ENCODE measurements around the gene CNTNAP3. TPM values are rescaled to one million over a fixed set of nuclear protein-coding genes. Genes with fewer than 3 reads are reported as not detected.
"Not testable (repeated sequence)": the region's sequence is repeated elsewhere in the genome, so short reads cannot be mapped to it uniquely, and the experiment has no call there.

Gene CNTNAP3
- total RNA-seq, 1 experiment from 2014 or later = 8.8 TPM

DNA sequence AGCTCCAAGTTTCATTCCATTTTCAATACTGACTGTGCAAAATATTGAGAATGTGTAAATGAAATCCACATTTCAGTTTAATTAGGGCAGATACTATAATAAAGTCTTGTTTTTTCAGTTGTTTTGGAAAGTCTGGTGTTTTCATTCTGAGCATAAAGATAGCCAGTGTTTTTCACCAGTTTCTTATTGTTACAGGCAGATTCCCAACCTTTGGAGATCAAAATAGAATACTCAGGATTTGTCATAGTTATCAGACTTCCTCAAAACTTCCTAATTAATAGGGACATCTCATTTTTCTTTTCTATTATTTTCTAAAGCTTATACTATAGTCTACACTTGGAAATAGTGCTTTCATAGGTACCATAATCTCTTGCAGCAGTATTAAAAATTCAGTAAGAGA is 176.2 kb downstream of the CNTNAP3 start:
- H3K9me3 ChIP-seq (ENCODE audit: control insufficient read depth, insufficient read depth, low read depth, low read length); in situ Hi-C loops (cut with HindIII; ENCODE audit: low pct_unique_long_range_greater_than_20kb, low sequenced_read_pairs); BruUV-seq (replicated peaks); H3K27ac ChIP-seq (ENCODE audit: low read length); POLR2A ChIA-PET; DNase-seq (ENCODE audit: low read depth, low spot score); intact Hi-C loops (cut with micrococcal nuclease; ENCODE audit: unreplicated experiment); H3K36me3 ChIP-seq (ENCODE audit: control insufficient read depth, insufficient read depth, low read length); H3K4me1 ChIP-seq (ENCODE audit: control insufficient read depth, insufficient read depth, low read length); H3K27me3 ChIP-seq (ENCODE audit: control insufficient read depth, insufficient read depth, low read length); H3K4me3 ChIP-seq (ENCODE audit: low read depth in 2 of 2, low read length in 2 of 2); CTCF ChIA-PET; ATAC-seq: not testable (repeated sequence)

DNA sequence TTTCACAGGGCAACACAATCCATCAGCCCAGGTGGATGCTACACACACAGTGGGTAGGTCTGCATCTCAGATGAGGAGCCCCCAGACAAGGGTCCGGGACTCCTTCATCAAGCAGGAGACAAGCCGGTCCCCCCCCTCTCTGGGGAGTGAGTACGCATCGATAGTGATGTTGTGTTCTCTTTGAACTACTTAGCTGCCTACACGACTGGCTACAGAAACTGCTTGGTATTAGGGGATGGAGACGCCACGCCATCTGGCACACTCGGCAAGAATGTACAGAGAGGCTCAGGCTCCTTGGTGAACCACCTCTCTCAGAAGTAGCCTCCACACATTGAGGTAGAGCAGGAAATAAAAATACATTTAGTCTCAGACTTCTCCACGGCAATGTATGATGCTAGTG is 179.8 kb downstream of the CNTNAP3 start:
- Histone ChIP-seq H3K9me3 (ENCODE audit: control insufficient read depth, insufficient read depth, low read depth, low read length) (no peaks in the 10 kb centered on the region), H3K36me3 (ENCODE audit: control insufficient read depth, insufficient read depth, low read length) (no peaks in the 10 kb centered on the region), H3K27me3 (ENCODE audit: control insufficient read depth, insufficient read depth, low read length) (no peaks in the 10 kb centered on the region), H3K4me1 (ENCODE audit: control insufficient read depth, insufficient read depth, low read length) (no peaks in the 10 kb centered on the region), H3K27ac (ENCODE audit: low read length) (no peak overlapping the region), H3K4me3 (ENCODE audit: low read depth in 2 of 2, low read length in 2 of 2) (no peak overlapping the region)
- CTCF ChIA-PET = no interaction called here
- no peak for DNase-seq (ENCODE audit: low read depth, low spot score)
- intact Hi-C loops (cut with micrococcal nuclease; ENCODE audit: unreplicated experiment) = no loop called here
- BruUV-seq (replicated peaks) = no TSS peak
- TF ChIP-seq TCF7L2 (IDR thresholded peaks at IDR 0.05; ENCODE audit: low read depth, low read length) (no peak), POLR2AphosphoS5 (IDR thresholded peaks at IDR 0.05; ENCODE audit: low read depth, low read length) (no peak), SIN3A (IDR thresholded peaks at IDR 0.05; ENCODE audit: borderline replicate concordance, insufficient read depth, low read depth, low read length) (no peak)
- TF ChIP-seq, protein P1, sequence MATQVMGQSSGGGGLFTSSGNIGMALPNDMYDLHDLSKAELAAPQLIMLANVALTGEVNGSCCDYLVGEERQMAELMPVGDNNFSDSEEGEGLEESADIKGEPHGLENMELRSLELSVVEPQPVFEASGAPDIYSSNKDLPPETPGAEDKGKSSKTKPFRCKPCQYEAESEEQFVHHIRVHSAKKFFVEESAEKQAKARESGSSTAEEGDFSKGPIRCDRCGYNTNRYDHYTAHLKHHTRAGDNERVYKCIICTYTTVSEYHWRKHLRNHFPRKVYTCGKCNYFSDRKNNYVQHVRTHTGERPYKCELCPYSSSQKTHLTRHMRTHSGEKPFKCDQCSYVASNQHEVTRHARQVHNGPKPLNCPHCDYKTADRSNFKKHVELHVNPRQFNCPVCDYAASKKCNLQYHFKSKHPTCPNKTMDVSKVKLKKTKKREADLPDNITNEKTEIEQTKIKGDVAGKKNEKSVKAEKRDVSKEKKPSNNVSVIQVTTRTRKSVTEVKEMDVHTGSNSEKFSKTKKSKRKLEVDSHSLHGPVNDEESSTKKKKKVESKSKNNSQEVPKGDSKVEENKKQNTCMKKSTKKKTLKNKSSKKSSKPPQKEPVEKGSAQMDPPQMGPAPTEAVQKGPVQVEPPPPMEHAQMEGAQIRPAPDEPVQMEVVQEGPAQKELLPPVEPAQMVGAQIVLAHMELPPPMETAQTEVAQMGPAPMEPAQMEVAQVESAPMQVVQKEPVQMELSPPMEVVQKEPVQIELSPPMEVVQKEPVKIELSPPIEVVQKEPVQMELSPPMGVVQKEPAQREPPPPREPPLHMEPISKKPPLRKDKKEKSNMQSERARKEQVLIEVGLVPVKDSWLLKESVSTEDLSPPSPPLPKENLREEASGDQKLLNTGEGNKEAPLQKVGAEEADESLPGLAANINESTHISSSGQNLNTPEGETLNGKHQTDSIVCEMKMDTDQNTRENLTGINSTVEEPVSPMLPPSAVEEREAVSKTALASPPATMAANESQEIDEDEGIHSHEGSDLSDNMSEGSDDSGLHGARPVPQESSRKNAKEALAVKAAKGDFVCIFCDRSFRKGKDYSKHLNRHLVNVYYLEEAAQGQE (IDR thresholded peaks at IDR 0.05; ENCODE audit: insufficient read depth in 1 of 2, low read depth in 2 of 2, low read length in 1 of 2) = no peak
- TF ChIP-seq, protein P2, sequence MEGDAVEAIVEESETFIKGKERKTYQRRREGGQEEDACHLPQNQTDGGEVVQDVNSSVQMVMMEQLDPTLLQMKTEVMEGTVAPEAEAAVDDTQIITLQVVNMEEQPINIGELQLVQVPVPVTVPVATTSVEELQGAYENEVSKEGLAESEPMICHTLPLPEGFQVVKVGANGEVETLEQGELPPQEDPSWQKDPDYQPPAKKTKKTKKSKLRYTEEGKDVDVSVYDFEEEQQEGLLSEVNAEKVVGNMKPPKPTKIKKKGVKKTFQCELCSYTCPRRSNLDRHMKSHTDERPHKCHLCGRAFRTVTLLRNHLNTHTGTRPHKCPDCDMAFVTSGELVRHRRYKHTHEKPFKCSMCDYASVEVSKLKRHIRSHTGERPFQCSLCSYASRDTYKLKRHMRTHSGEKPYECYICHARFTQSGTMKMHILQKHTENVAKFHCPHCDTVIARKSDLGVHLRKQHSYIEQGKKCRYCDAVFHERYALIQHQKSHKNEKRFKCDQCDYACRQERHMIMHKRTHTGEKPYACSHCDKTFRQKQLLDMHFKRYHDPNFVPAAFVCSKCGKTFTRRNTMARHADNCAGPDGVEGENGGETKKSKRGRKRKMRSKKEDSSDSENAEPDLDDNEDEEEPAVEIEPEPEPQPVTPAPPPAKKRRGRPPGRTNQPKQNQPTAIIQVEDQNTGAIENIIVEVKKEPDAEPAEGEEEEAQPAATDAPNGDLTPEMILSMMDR (IDR thresholded peaks at IDR 0.05) = no peak
- POLR2A ChIA-PET = no interaction called here
- in situ Hi-C loops (cut with HindIII; ENCODE audit: low pct_unique_long_range_greater_than_20kb, low sequenced_read_pairs) = no loop called here
- no peak for ATAC-seq

DNA sequence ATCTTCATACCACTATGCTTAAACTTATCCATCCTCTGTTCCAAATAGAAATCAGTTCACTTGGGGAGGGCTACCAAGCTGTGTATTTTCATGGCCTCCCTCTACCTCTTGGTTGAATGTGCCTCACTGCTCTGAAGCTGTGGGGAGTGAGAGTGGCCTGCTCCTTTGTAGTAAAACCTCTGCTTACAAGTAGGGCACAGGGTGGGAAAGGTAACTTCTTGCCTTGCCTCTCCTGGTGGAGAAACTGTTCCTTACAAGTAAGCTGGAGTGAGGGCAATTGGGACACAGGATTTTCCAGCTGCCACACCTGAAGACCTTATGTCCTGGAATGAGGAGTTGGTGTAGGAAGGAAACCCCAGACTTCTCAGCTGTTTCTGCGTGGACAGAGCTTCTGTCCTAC is 190.8 kb downstream of the CNTNAP3 start:
- DNase-seq (ENCODE audit: low read depth, low spot score); H3K4me1 ChIP-seq (ENCODE audit: control insufficient read depth, insufficient read depth, low read length); ATAC-seq; BruUV-seq (replicated peaks); H3K27me3 ChIP-seq (ENCODE audit: control insufficient read depth, insufficient read depth, low read length); POLR2A ChIA-PET; in situ Hi-C loops (cut with HindIII; ENCODE audit: low pct_unique_long_range_greater_than_20kb, low sequenced_read_pairs); CTCF ChIA-PET; H3K36me3 ChIP-seq (ENCODE audit: control insufficient read depth, insufficient read depth, low read length); H3K27ac ChIP-seq (ENCODE audit: low read length); intact Hi-C loops (cut with micrococcal nuclease; ENCODE audit: unreplicated experiment); H3K9me3 ChIP-seq (ENCODE audit: control insufficient read depth, insufficient read depth, low read depth, low read length); H3K4me3 ChIP-seq (ENCODE audit: low read depth in 2 of 2, low read length in 2 of 2): not testable (repeated sequence)

DNA sequence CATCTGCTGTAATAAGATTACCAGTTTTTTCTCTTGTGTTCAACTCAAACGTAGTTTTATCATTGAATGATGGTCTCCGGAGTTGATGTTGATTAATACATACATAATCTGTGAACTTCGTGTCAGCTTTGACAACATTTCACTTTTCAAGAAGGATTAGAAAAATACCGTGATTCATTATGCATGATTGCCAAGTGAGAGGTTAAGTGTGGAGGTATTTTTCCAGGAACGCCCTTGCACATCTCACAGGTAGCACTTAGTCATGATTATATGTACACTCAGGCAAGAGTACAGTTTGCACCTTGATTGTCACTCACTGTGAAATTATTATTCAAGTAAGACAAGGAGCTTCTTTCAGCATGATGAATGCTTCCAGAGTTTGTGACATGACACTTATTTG is 202.7 kb downstream of the CNTNAP3 start:
- CTCF ChIA-PET; H3K9me3 ChIP-seq (ENCODE audit: control insufficient read depth, insufficient read depth, low read depth, low read length); BruUV-seq (replicated peaks); H3K36me3 ChIP-seq (ENCODE audit: control insufficient read depth, insufficient read depth, low read length); H3K4me3 ChIP-seq (ENCODE audit: low read depth in 2 of 2, low read length in 2 of 2); ATAC-seq; H3K27me3 ChIP-seq (ENCODE audit: control insufficient read depth, insufficient read depth, low read length); intact Hi-C loops (cut with micrococcal nuclease; ENCODE audit: unreplicated experiment); DNase-seq (ENCODE audit: low read depth, low spot score); H3K27ac ChIP-seq (ENCODE audit: low read length); POLR2A ChIA-PET; H3K4me1 ChIP-seq (ENCODE audit: control insufficient read depth, insufficient read depth, low read length); in situ Hi-C loops (cut with HindIII; ENCODE audit: low pct_unique_long_range_greater_than_20kb, low sequenced_read_pairs): not testable (repeated sequence)

DNA sequence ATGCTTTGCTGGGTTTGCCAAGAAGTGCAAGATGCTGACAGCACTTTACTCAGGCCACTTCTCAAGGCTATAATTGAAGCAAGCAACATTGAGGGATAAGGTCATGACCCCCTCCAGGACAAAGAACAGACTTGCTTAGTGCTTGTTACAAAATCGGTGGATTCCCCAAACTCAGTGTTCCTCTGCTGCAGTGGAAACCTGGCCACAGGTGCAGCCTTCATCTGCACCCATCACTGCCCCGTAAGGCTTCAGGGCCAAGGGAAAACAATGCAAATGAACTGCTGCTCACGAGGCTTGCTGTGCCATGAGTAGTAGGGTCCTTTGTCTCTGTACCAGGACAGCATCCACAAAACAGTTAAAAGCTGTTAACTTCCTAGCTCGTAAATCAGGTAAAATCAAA is 205.4 kb downstream of the CNTNAP3 start:
- H3K27ac ChIP-seq (ENCODE audit: low read length); H3K27me3 ChIP-seq (ENCODE audit: control insufficient read depth, insufficient read depth, low read length); H3K36me3 ChIP-seq (ENCODE audit: control insufficient read depth, insufficient read depth, low read length); H3K9me3 ChIP-seq (ENCODE audit: control insufficient read depth, insufficient read depth, low read depth, low read length); in situ Hi-C loops (cut with HindIII; ENCODE audit: low pct_unique_long_range_greater_than_20kb, low sequenced_read_pairs); H3K4me1 ChIP-seq (ENCODE audit: control insufficient read depth, insufficient read depth, low read length); intact Hi-C loops (cut with micrococcal nuclease; ENCODE audit: unreplicated experiment); CTCF ChIA-PET; H3K4me3 ChIP-seq (ENCODE audit: low read depth in 2 of 2, low read length in 2 of 2); ATAC-seq; DNase-seq (ENCODE audit: low read depth, low spot score); POLR2A ChIA-PET: not testable (repeated sequence)
- TSS peak; percentile 65 for BruUV-seq (replicated peaks)

DNA sequence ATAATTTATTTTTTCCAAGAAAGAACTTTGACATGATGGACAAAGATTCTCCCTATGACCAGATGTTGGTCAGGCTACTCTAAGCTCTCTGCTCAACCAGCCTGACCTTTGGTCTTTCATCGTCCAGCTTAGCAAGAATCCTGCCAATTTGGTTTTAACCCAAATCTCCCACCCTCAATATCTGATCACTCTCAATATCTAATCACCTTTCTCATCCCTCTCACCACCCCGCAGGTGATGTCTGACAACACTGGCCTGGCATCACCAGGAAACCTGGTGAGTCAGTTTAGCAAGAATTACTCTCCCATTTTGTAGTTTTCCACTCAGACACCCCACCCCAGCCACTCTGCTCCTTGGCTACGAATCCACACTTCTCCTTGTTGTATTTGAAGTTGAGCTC is 207.9 kb downstream of the CNTNAP3 start:
- not testable (repeated sequence) for ATAC-seq

More for the DNA sequence above, 207.9 kb downstream of the CNTNAP3 start:
- H3K4me1 ChIP-seq (ENCODE audit: control insufficient read depth, insufficient read depth, low read length); H3K4me3 ChIP-seq (ENCODE audit: low read depth in 2 of 2, low read length in 2 of 2); intact Hi-C loops (cut with micrococcal nuclease; ENCODE audit: unreplicated experiment); DNase-seq (ENCODE audit: low read depth, low spot score); in situ Hi-C loops (cut with HindIII; ENCODE audit: low pct_unique_long_range_greater_than_20kb, low sequenced_read_pairs); H3K36me3 ChIP-seq (ENCODE audit: control insufficient read depth, insufficient read depth, low read length); H3K27ac ChIP-seq (ENCODE audit: low read length); CTCF ChIA-PET; H3K27me3 ChIP-seq (ENCODE audit: control insufficient read depth, insufficient read depth, low read length); BruUV-seq (replicated peaks); POLR2A ChIA-PET; H3K9me3 ChIP-seq (ENCODE audit: control insufficient read depth, insufficient read depth, low read depth, low read length): not testable (repeated sequence)

Data from Panc1 (cell line).